Transverse colon (tissue), 4 donors: ENCODE measurements around the gene PTPRQ. TPM values are rescaled to one million over a fixed set of nuclear protein-coding genes. Genes with fewer than 3 reads are reported as not detected.
"Not testable (repeated sequence)": the region's sequence is repeated elsewhere in the genome, so short reads cannot be mapped to it uniquely, and the experiment has no call there.

Source experiments
- DNase-seq: peaks from one replicate; pipeline ENCODE4 v3.0.0-alpha.2; 2019
- H3K27ac ChIP-seq, 4 donors: fragments of 200-600 bp; sonication (generic); 2 replicates each; pipeline ENCODE4 v1.5.1; 2016 to 2018; ENCODE audit warnings: inconsistent platforms in 4 of 4
- H3K27me3 ChIP-seq: fragments of 200-600 bp; sonication (generic); 2 replicates; pipeline ENCODE4 v1.5.1; 2017; ENCODE audit warnings: inconsistent platforms
- H3K36me3 ChIP-seq, 4 donors: fragments of 200-600 bp; sonication (generic); 2 replicates each; pipeline ENCODE4 v1.5.1; 2017 to 2019; ENCODE audit warnings: inconsistent platforms in 4 of 4
- H3K4me1 ChIP-seq, 4 donors: fragments of 200-600 bp; sonication (generic); 2 replicates each; pipeline ENCODE4 v1.5.1; 2017 to 2020; ENCODE audit warnings: inconsistent platforms in 4 of 4
- H3K4me3 ChIP-seq, 4 donors: fragments of 200-600 bp; sonication (generic); 1 replicate in 1 of 4; 2 replicates in 3 of 4; pipeline versions ENCODE4 v1.5.1 to v1.6.1; 2017 to 2019; ENCODE audit warnings: inconsistent platforms in 4 of 4
- H3K9me3 ChIP-seq, 2 donors: fragments of 200-600 bp; sonication (generic); 2 replicates each; pipeline ENCODE4 v1.5.1; 2017 to 2019; ENCODE audit warnings: inconsistent platforms in 2 of 2
- EP300 ChIP-seq: sonication (generic); formaldehyde crosslinking; IDR thresholded peaks from one replicate; pipeline ENCODE4 v1.6.1; 2017; ENCODE audit warnings: antibody characterized with exemption, low read depth
- POLR2A ChIP-seq: fragments of 450-650 bp; IDR thresholded peaks from one replicate; pipeline ENCODE4 v1.6.1; 2016; ENCODE audit warnings: antibody characterized with exemption, mild to moderate bottlenecking, moderate library complexity
- POLR2AphosphoS5 ChIP-seq, 3 donors: sonication (generic); formaldehyde crosslinking; IDR thresholded peaks; one replicate each; pipeline ENCODE4 v1.6.1; 2016; ENCODE audit warnings: antibody characterized with exemption in 3 of 3
- WGBS, 2 donors: methylation state at CpG; one replicate each; pipeline ENCODE4 v1.1.5; 2018; ENCODE audit warnings: low coverage in 1 of 2; 5-methylcytosine and 5-hydroxymethylcytosine counted together
- in situ Hi-C, 4 donors: fragments of 200-750 bp; cut with MboI; loops; one replicate each; pipeline versions ENCODE4 v1.15.0 to v1.15.1; 2017; ENCODE audit warnings: low sequenced_read_pairs in 3 of 4, low pct_ligation_motif_present in 1 of 4, low pct_unique_long_range_greater_than_20kb in 1 of 4
- intact Hi-C: fragments of 100-400 bp; cut with DNase I; formaldehyde crosslinking; loops from one replicate; pipeline ENCODE4 v1.15.1; 2023; ENCODE audit warnings: low total_unique reads
- total RNA-seq, 4 donors: library from RNA; depleted of rRNA; stranded (reverse); fragments of >200 nt; gene quantifications; one replicate each; pipeline ENCODE4 v1.1.0, GENCODE V29; 2016
- TF ChIP-seq, protein P1 (sequence below), 5 experiments: fragments of 200-600 bp in 3 of 5; fragments of 450-650 bp in 2 of 5; sonication (generic) in 3 of 5; IDR thresholded peaks; 1 replicate in 2 of 5; 2 replicates in 3 of 5; pipeline ENCODE4 v1.5.1; 2016 to 2017; ENCODE audit warnings: antibody characterized with exemption in 5 of 5, inconsistent platforms in 3 of 5, mild to moderate bottlenecking in 2 of 5, moderate library complexity in 1 of 5

PTPRQ gene
- total RNA-seq, 4 donors from 2014 or later, result under 0.01 to 0.16 TPM; not detected in 2

DNA sequence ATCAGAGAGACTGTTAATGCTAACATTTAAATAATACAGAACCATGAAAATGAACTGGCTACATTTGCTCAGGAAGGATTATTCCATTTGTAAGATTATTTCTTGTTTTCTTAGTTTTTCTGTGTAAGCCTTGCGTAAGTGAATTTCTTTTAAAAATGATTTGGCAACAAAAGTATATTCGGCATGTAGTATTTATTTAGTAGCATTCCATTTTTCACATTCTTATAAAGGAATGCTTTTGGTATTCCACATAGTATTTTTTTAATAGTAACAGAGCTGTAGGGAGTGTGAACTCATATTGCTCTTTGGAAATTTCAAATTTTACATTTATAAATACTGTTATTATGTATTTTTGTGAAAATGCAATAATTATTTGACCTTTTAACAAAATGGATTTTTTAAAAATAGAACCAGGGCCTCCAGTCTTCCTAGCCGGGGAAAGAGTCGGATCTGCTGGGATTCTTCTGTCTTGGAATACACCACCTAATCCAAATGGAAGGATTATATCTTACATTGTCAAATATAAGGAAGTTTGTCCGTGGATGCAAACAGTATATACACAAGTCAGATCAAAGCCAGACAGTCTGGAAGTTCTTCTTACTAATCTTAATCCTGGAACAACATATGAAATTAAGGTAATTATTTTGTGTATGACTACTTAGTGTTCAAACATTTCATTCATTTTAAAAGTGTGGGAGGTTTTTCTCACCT is 1.2 kb downstream of the PTPRQ start:
- in situ Hi-C loops (no loop called here), intact Hi-C loops (no loop called here)
- no peak for TF ChIP-seq POLR2AphosphoS5 (IDR thresholded peaks at IDR 0.05)
- TF ChIP-seq POLR2A, result no peak
- no peak for TF ChIP-seq EP300
- TF ChIP-seq, protein P1, sequence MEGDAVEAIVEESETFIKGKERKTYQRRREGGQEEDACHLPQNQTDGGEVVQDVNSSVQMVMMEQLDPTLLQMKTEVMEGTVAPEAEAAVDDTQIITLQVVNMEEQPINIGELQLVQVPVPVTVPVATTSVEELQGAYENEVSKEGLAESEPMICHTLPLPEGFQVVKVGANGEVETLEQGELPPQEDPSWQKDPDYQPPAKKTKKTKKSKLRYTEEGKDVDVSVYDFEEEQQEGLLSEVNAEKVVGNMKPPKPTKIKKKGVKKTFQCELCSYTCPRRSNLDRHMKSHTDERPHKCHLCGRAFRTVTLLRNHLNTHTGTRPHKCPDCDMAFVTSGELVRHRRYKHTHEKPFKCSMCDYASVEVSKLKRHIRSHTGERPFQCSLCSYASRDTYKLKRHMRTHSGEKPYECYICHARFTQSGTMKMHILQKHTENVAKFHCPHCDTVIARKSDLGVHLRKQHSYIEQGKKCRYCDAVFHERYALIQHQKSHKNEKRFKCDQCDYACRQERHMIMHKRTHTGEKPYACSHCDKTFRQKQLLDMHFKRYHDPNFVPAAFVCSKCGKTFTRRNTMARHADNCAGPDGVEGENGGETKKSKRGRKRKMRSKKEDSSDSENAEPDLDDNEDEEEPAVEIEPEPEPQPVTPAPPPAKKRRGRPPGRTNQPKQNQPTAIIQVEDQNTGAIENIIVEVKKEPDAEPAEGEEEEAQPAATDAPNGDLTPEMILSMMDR (IDR thresholded peaks at IDR 0.05), result no peak
- H3K36me3 ChIP-seq, result no peaks in the 10 kb centered on the region
- no peaks in the 10 kb centered on the region for H3K9me3 ChIP-seq
- no peak overlapping the region for H3K27ac ChIP-seq
- no peaks in the 10 kb centered on the region for H3K27me3 ChIP-seq
- H3K4me1 ChIP-seq, result no peaks in the 10 kb centered on the region
- H3K4me3 ChIP-seq, result no peak overlapping the region
- DNase-seq, result no peak
- 66 to 83% methylated on average over 5 of the region's 5 CpGs for WGBS, 2 donors

DNA sequence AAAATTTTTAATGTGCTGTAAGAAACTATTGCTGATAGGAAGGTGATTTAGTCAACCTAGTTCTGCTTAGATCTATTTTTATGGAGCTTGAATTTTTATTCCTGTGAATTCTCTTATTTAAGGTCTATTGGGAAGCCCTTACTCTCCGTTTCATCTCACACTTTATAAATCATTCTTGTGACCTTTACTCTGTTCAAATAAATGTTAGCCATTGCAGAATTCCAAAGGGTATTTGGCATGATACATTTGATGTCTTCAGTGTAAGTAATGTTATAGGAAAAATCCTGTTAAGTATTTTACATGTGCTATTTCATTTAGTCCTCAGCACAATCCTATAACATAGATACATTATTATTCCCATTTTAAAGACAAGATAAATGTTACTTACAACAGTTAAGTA is 12.5 kb downstream of the PTPRQ start:
- in situ Hi-C loops (no loop called here), intact Hi-C loops (no loop called here)
- TF ChIP-seq POLR2A, result no peak
- no peak for TF ChIP-seq POLR2AphosphoS5 (IDR thresholded peaks at IDR 0.05)
- no peak for TF ChIP-seq EP300
- TF ChIP-seq, protein P1 (IDR thresholded peaks at IDR 0.05), result no peak
- no peak for DNase-seq
- Histone ChIP-seq H3K27me3 (no peaks in the 10 kb centered on the region), H3K27ac (no peak overlapping the region), H3K4me1 (no peaks in the 10 kb centered on the region), H3K9me3 (no peaks in the 10 kb centered on the region), H3K4me3 (no peak overlapping the region), H3K36me3 (no peaks in the 10 kb centered on the region)
- 69% methylated on average over 1 of the region's 1 CpG for WGBS, 2 donors

DNA sequence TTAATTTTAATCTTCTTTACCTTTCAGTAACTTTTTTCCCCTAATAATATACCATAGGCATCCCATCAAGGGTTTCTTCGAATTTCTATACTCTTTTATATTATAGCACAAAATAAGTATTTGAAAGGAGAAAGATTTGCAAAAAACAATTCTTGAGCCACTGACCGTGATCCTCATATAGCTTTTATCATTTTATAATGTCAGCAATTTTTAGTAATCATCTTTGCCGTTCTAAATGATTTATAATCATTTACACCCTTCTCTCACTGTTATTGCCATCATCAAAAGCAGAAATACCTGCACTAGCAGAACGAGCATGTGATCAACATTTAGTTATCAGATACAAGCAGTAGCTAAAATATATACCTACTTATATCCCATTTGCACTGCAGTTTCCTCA is 16.9 kb downstream of the PTPRQ start:
- H3K9me3 ChIP-seq, result no peaks in the 10 kb centered on the region
- no peak for TF ChIP-seq POLR2A
- no peak for TF ChIP-seq EP300
- in situ Hi-C loops (no loop called here), intact Hi-C loops (no loop called here)
- H3K27me3 ChIP-seq, result no peaks in the 10 kb centered on the region
- no peak overlapping the region for H3K4me3 ChIP-seq
- 74 to 75% methylated on average over 4 of the region's 4 CpGs for WGBS, 2 donors
- no peaks in the 10 kb centered on the region for H3K36me3 ChIP-seq
- no peaks in the 10 kb centered on the region for H3K4me1 ChIP-seq
- no peak overlapping the region for H3K27ac ChIP-seq
- DNase-seq, result no peak

- H3K27me3 ChIP-seq, H3K36me3 ChIP-seq, H3K4me1 ChIP-seq, H3K9me3 ChIP-seq, intact Hi-C loops, H3K4me3 ChIP-seq, H3K27ac ChIP-seq, in situ Hi-C loops, DNase-seq: not testable (repeated sequence)
- 77 to 78% methylated on average over 6 to 18 of the region's 18 CpGs for WGBS, 2 donors
Measured at GRCh38 chr12:80461851-80462250, 17.8 kb downstream of the PTPRQ start.

DNA sequence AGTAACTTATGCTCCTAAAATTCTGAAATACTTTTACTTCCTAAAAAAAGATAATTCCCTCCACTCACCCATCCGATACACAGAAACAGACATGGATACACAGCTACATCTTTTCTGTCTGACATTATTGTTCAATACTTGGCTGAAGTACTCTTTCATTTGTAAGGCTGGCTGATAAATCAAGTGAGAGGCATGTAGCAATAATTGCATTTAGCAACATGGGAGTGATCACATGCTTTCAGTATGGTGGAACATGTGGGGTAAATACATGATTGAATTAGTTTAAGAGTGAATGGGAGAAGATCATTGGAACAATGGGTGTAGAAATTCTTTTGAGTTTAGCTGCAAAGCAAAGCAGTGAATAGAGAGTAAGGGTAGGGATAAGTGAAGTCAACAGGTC is 25.6 kb downstream of the PTPRQ start:
- H3K9me3 ChIP-seq, result no peaks in the 10 kb centered on the region
- no peaks in the 10 kb centered on the region for H3K27me3 ChIP-seq
- no peak for DNase-seq
- in situ Hi-C loops (no loop called here), intact Hi-C loops (no loop called here)
- H3K36me3 ChIP-seq, result no peaks in the 10 kb centered on the region
- H3K4me3 ChIP-seq, result no peak overlapping the region
- 80% methylated on average over 1 of the region's 1 CpG for WGBS, 2 donors
- no peaks in the 10 kb centered on the region for H3K4me1 ChIP-seq
- H3K27ac ChIP-seq, result no peak overlapping the region
- TF ChIP-seq POLR2AphosphoS5 (IDR thresholded peaks at IDR 0.05), result no peak
- no peak for TF ChIP-seq POLR2A
- TF ChIP-seq, protein P1 (IDR thresholded peaks at IDR 0.05), result no peak
- TF ChIP-seq EP300, result no peak
